Measurements from ENCODE around the gene PLEKHA7. TPM values are rescaled to one million over a fixed set of nuclear protein-coding genes. Genes with fewer than 3 reads are reported as not detected.

PLEKHA7 gene
- total RNA-seq, 1 donor from 2014 or later, result 9.5 TPM

- Histone ChIP-seq H3K36me3 (no peaks in the 10 kb centered on the region), H3K4me1 (no peaks in the 10 kb centered on the region), H3K27ac (no peak overlapping the region), H3K27me3 (no peaks in the 10 kb centered on the region), H3K4me3 (no peak overlapping the region), H3K9me3 (no peaks in the 10 kb centered on the region)
- no peak for DNase-seq (ENCODE audit: low spot score in 2 of 2)
- intact Hi-C loops (cut with DNase I), result no loop called here
- TF ChIP-seq CTCF (IDR thresholded peaks at IDR 0.05), result no peak
These were observed 234.8 kb downstream of the PLEKHA7 start for GRCh38 chr11:16779436-16779835.

GRCh38 chr11:16778876-16779275, 235.3 kb downstream of the PLEKHA7 start:
- Histone ChIP-seq H3K27me3 (no peaks in the 10 kb centered on the region), H3K4me3 (no peak overlapping the region), H3K36me3 (no peaks in the 10 kb centered on the region), H3K4me1 (no peaks in the 10 kb centered on the region), H3K27ac (no peak overlapping the region), H3K9me3 (no peaks in the 10 kb centered on the region)
- TF ChIP-seq CTCF (IDR thresholded peaks at IDR 0.05), result no peak
- intact Hi-C loops (cut with DNase I), result no loop called here
- DNase-seq (ENCODE audit: low spot score in 2 of 2), result no peak

GRCh38 chr11:16778286-16778685, 235.9 kb downstream of the PLEKHA7 start:
- Histone ChIP-seq H3K27ac (no peak overlapping the region), H3K4me1 (no peaks in the 10 kb centered on the region), H3K4me3 (no peak overlapping the region), H3K36me3 (no peaks in the 10 kb centered on the region), H3K9me3 (no peaks in the 10 kb centered on the region), H3K27me3 (no peaks in the 10 kb centered on the region)
- intact Hi-C loops (cut with DNase I), result no loop called here
- no peak for DNase-seq (ENCODE audit: low spot score in 2 of 2)
- TF ChIP-seq CTCF (IDR thresholded peaks at IDR 0.05), result no peak

- H3K27ac ChIP-seq, result no peak overlapping the region
- H3K36me3 ChIP-seq, result no peaks in the 10 kb centered on the region
- no peaks in the 10 kb centered on the region for H3K27me3 ChIP-seq
- intact Hi-C loops (cut with DNase I), result no loop called here
- no peaks in the 10 kb centered on the region for H3K4me1 ChIP-seq
- H3K4me3 ChIP-seq, result no peak overlapping the region
- no peaks in the 10 kb centered on the region for H3K9me3 ChIP-seq
- no peak for DNase-seq (ENCODE audit: low spot score in 2 of 2)
- no peak for TF ChIP-seq CTCF (IDR thresholded peaks at IDR 0.05)
These were observed 236.6 kb downstream of the PLEKHA7 start for GRCh38 chr11:16777613-16777975.

GRCh38 chr11:16776711-16777612, 237.3 kb downstream of the PLEKHA7 start:
- TF ChIP-seq CTCF (IDR thresholded peaks at IDR 0.05), result no peak
- intact Hi-C loops (cut with DNase I), result no loop called here
- DNase-seq (ENCODE audit: low spot score in 2 of 2), result no peak

More at GRCh38 chr11:16776711-16777612, 237.3 kb downstream of the PLEKHA7 start:
- Histone ChIP-seq H3K27me3 (no peaks in the 10 kb centered on the region), H3K4me1 (no peaks in the 10 kb centered on the region), H3K27ac (no peak overlapping the region), H3K4me3 (no peak overlapping the region), H3K9me3 (no peaks in the 10 kb centered on the region), H3K36me3 (no peaks in the 10 kb centered on the region)

All from ascending aorta (tissue), 2 donors.